ENCODE results near the gene SPTLC1. TPM values are rescaled to one million over a fixed set of nuclear protein-coding genes. Genes with fewer than 3 reads are reported as not detected.

Gene SPTLC1
- total and polyA plus RNA-seq, 2 of the 13 experiments (the other 11 are each of a cell fraction or from before 2014, with no cell fraction given), result 56.2 to 72.5 TPM

GRCh38 chr9:92115071-92115858 is at the start of gene SPTLC1 (continued):
- peak; percentile 22; the same call in 1 of the 2 replicates for TF ChIP-seq MNT (IDR thresholded peaks at IDR 0.05)
- peak; percentile 93 for TF ChIP-seq YEATS2 (CRISPR knock-in tag; IDR thresholded peaks at IDR 0.05; ENCODE audit: borderline replicate concordance)
- no peak for TF ChIP-seq HNF4G (IDR thresholded peaks at IDR 0.05; ENCODE audit: borderline replicate concordance, low read depth, low read length)
- no peak for TF ChIP-seq HNF4G (CRISPR knock-in tag; IDR thresholded peaks at IDR 0.05; ENCODE audit: borderline replicate concordance, low read depth)
- TF ChIP-seq PPARG (CRISPR knock-in tag; conservative IDR thresholded peaks at IDR 0.05), result peak; percentile 55; the same call in 1 of the 2 replicates
- no peak for TF ChIP-seq SUZ12 (IDR thresholded peaks at IDR 0.05; ENCODE audit: low read depth, low read length)
- no peak for TF ChIP-seq NPAS2 (CRISPR knock-in tag; IDR thresholded peaks at IDR 0.05; ENCODE audit: borderline replicate concordance)
- TF ChIP-seq PRDM4 (CRISPR knock-in tag; IDR thresholded peaks at IDR 0.05; ENCODE audit: borderline replicate concordance), result no peak
- peak; percentile 22; the same call in 1 of the 2 replicates for TF ChIP-seq BRD4 (CRISPR knock-in tag; IDR thresholded peaks at IDR 0.05)
- peak; percentile 75; the same call in 1 of the 2 replicates for TF ChIP-seq ZNF704 (CRISPR knock-in tag; IDR thresholded peaks at IDR 0.05; ENCODE audit: borderline replicate concordance)
- peak; percentile 62; the same call in 1 of the 2 replicates for TF ChIP-seq ZSCAN20 (CRISPR knock-in tag; IDR thresholded peaks at IDR 0.05; ENCODE audit: borderline replicate concordance)
- TF ChIP-seq ZNF232 (CRISPR knock-in tag; IDR thresholded peaks at IDR 0.05; ENCODE audit: borderline replicate concordance), result no peak
- peak; percentile 74 for TF ChIP-seq GMEB2 (CRISPR knock-in tag; IDR thresholded peaks at IDR 0.05; ENCODE audit: low read depth)
- TF ChIP-seq ARID5B (CRISPR knock-in tag; IDR thresholded peaks at IDR 0.05), result peak; percentile 63
- no peak for TF ChIP-seq HNRNPL (IDR thresholded peaks at IDR 0.05; ENCODE audit: low read depth, low read length)
- TF ChIP-seq PHF21A (CRISPR knock-in tag; IDR thresholded peaks at IDR 0.05), result peak; percentile 39; the same call in 1 of the 2 replicates
- peak; percentile 90; the same call in 1 of the 2 replicates for TF ChIP-seq ZNF580 (CRISPR knock-in tag; IDR thresholded peaks at IDR 0.05; ENCODE audit: borderline replicate concordance, low read depth)
